Occipital lobe (tissue), 2 donors: ENCODE results near the gene UGT2B17. TPM values are rescaled to one million over a fixed set of nuclear protein-coding genes. Genes with fewer than 3 reads are reported as not detected.
"Not testable (repeated sequence)": the region's sequence is repeated elsewhere in the genome, so short reads cannot be mapped to it uniquely, and the experiment has no call there.

Experiments used
- DNase-seq: peaks from one replicate; lab custom pipeline; 2025; lab: John Stamatoyannopoulos, UW
- total RNA-seq: library from RNA; depleted of rRNA; stranded (reverse); fragments of >200 nt; gene quantifications from one replicate; pipeline ENCODE4 v1.2.3, GENCODE V29; 2014

UGT2B17 gene
- total RNA-seq, 1 donor from 2014 or later: not detected

DNA sequence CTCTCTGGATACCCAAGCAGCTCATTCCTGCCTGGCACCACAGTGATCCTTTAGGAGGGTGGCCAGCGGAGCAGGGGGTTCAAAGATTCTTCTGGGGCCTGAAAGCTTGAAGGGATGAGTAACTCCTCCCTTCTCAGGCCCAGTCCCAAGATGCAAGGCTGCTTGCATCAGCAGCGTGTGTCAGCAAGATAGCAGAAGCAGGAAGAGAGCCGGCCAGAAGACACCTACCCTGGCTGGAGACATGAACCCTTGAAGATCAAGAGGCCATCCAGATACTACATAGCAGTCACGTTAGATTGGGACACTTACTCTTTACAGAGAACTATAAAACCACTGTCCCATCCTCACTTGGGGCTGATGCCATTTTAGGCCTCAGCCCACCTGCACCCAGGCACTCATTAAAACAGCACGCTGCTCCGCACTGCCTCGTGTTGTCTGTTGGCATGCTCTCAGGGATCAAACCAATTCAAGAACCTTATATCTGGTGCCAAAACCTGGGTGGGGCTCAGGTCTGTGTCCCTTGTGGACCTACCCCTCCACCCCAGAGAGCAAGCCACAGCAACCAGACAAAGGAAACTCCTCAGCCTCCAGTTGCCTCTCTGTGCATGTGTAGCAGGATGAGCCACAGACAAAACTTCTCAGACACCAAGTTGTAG lies 6.5 kb downstream of the UGT2B17 start:
- no peak for DNase-seq

- not testable (repeated sequence) for DNase-seq
Measured at GRCh38 chr4:68569036-68569435, 7.1 kb downstream of the UGT2B17 start.

DNA sequence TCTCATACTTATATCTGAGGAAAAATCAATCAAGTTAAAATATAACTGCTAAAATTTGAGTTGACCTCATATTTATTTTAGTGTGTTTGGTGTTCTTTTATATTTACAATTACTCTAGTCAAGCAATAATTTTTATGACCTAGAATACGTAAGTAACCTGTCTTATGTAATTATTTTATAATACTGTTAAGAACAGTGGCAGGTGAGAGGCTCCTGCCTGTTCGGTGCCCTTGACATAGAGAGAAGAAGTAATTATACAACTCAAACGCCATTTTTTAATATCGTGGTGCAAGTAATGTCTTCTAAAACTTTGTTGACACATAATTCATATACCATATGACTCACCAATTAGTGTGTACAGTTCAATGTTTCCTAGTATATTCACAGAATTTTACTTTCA lies 7.6 kb downstream of the UGT2B17 start:
- DNase-seq: not testable (repeated sequence)

DNA sequence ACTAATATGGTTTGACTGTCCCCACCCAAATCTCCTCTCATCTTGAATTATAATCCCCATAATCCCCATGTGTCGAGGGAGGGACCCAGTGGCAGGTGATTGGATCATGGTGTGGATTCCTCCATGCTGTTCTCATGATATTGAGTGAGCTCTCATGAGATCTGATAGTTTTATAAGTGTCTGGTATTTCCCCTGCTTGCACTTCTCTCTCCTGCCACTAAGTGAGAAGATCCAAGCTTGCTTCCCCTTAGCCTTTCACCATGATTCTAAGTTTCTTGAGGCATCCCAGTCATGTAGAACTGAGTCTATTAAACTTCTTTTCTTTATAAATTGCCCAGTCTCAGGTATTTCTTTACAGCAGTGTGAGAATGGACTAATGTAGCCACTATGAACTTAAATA lies 9.8 kb downstream of the UGT2B17 start:
- not testable (repeated sequence) for DNase-seq

- not testable (repeated sequence) for DNase-seq
Measured at GRCh38 chr4:68565082-68565481, 11.0 kb downstream of the UGT2B17 start.

- DNase-seq: not testable (repeated sequence)
Measured at GRCh38 chr4:68560364-68561070, 15.6 kb downstream of the UGT2B17 start.

GRCh38 chr4:68553830-68554229 lies 22.3 kb downstream of the UGT2B17 start:
- DNase-seq: not testable (repeated sequence)

- not testable (repeated sequence) for DNase-seq
Measured at GRCh38 chr4:68552818-68553811, 23.0 kb downstream of the UGT2B17 start.

GRCh38 chr4:68542742-68543141 lies 33.4 kb downstream of the UGT2B17 start:
- DNase-seq: not testable (repeated sequence)

- no peak for DNase-seq
Measured at GRCh38 chr4:68536375-68536774, 39.7 kb downstream of the UGT2B17 start.

DNA sequence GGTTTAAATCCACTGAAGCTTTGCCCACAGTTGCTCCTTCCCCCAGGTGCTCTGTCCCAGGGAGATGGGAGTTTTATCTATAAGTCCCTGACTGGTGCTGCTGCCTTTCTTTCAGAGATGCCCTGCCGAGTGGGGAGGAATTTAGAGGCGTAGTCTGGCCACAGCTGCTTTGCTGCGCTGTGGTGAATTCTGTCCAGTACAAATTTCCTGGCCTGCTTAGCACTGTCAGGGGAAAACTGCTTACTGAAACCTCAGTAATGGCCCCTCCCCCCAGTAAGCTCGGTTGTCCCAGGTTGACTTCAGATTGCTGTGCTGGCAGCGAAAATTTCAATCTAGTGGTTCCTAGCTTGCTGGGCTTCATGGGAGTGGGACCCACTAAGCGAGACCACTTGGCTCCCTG lies 40.1 kb downstream of the UGT2B17 start:
- DNase-seq: no peak

DNA sequence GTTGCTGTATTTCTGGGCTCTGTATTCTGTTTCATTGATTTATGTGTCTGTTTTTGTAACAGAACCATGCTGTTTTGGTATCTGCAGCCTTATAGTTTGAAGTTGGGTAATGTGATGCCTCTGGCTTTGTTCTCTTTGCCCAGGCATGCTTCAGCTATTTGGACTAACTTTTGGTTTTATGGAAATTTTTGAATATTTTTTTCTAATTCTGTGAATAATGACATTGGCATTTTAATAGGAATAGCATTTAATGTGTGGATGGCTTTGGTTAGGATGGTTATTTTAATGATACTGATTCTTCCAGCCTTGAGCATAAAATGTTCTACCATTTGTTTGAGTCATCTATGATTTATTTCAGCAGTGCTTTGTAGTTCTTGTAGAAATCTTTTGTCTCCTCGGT lies 53.9 kb downstream of the UGT2B17 start:
- not testable (repeated sequence) for DNase-seq

DNA sequence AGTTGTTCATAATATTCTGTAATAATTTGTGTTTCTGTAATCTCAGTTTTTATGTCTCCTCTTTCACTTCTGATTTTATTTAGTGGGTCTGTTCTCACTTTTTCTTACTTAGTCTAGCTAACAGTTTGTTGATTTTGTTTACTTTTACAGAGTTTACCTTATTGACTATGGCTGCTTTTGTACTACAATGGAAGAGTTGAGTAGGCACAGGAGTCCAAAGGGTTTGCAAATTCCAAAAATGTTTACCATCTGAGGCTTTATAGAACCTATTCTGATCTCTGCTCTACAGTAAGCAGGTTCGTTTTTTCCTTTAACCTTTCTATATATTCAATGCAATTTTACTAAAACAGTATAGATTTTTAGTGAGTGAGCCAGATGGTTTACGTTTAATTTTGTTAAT lies 55.1 kb downstream of the UGT2B17 start:
- DNase-seq: no peak

DNA sequence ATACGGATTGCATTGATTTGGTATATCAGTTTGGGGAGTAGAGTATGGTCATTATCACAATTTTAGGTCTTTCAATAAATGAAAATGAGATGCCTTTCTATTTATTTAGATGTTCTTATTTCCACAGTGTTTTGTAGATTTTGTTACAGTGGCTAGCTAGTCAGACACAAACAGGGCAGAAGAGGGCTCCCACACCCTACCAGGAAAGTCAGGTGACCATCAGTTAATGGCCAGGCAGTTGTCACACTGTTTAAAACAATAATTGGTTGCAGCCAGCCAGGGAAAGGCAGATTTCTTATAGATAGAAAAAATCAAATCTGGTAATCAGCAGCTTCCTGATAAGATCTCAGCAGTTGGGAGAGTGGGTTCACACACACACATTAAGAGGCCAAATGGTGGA lies 57.2 kb downstream of the UGT2B17 start:
- no peak for DNase-seq

DNA sequence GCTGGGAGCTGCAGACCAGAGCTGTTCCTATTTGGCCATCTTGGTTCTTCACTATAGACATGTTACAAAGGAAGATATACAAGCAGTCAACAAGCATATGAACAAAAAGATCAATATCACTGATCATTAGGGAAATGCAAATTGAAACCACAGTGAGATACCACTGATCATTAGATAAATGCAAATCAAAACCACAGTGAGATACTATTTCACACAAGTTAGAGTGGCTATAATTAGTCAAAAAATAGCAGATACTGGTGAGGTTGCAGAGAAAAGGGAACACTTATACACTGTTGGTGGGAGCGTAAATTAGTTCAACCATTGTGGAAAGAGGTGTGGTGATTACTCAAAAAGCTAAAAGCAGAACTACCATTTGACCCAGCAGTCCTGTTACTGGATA lies 70.7 kb downstream of the UGT2B17 start:
- not testable (repeated sequence) for DNase-seq

GRCh38 chr4:68504836-68505235 lies 71.3 kb downstream of the UGT2B17 start:
- DNase-seq: not testable (repeated sequence)

DNA sequence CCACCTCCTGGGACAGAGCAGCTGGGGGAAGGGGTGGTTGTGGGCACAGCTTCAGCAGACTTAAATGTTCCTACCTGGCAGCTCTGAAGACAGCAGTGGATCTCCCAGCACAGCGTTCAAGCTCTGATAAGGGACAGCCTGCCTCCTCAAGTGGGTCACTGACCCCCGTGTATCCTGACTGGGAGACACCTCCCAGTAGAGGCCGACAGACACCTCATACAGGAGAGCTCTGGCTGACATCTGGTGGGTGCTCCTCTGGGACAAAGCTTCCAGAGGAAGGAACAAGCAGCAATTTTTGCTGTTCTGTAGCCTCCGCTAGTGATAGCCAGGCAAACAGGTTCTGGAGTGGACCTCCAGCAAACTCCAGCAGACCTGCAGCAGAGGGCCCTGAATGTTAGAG lies 72.7 kb downstream of the UGT2B17 start:
- DNase-seq: not testable (repeated sequence)

DNA sequence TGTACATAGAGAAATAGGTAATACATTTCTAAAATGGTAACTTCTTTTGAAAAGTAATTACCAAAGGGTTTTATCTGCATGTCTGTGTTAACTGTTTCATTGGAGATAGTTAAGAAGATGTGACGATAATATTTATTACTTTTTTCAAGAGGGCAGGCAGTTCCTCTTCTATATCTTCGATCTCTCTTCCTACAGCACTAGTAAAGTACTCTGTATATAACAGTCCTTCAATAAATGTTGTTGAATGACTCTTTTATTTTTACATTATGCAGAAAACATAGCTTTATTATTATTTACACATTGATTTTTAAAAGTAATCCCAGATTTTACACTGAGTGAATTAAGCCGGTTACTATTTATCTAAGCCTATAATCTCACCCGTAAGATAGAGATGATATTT lies 77.1 kb downstream of the UGT2B17 start:
- DNase-seq: no peak

DNA sequence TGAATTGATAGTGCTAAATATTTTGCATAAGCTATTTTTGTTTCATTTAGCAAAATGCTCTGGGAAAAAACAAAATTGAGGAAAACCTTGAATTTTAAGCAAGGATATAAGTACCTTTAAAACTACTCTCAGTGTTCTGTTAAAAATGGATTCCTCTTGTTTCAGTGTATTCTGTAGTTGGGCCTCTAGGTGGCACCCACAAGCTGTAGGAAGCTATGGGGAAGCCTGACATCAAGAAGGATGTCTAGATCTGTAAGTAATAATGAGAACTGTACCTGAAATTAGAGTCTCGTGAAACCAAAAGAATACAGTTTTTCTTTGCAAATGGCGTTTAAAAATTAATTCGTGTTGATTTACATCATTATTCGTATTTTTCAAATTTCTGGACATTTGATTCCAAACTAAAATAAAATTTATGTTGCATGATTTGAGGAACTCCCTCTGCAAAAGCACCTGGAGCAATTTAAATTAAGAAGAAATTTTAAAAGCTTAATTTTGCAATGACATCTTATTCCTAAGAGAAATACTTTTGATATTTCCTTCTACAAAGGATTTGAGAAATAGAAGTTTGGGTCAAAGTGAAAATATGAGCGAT lies 77.6 kb downstream of the UGT2B17 start:
- DNase-seq: peak; percentile 21

- DNase-seq: no peak
Measured at GRCh38 chr4:68494688-68495087, 81.4 kb downstream of the UGT2B17 start.

DNA sequence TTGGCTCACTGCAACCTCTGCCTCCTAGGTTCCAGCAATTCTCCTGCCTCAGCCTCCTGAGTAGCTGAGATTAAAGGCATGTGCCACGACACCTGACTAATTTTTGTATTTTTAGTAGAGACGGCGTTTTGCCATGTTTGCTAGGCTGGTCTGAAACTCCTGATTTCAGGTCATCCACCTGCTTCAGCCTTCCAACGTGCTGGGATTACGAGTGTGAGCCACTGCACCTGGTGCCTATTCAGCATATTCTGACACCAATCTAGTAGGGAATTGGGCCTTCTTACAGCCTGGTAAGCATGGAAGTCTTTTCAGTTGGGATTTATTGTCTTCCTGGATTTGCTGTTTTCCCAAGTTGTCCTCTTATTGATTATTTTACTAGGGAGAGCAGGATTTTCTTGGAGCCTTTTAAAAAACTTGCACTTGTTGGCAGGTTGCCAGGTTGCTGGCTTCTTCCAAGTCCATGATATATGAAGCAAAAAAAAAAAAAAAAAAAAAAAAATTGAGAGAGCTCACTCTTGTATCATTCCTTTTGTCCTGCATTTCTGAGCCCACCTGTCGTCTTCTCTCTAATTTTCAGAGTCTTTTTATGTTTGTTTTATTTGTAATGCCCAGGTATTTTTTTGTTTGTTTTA lies 85.2 kb downstream of the UGT2B17 start:
- DNase-seq: no peak
